Spleen (tissue), 11 donors: ENCODE measurements around the gene CTAGE1. TPM values are rescaled to one million over a fixed set of nuclear protein-coding genes. Genes with fewer than 3 reads are reported as not detected.

Source experiments
- DNase-seq: peaks from one replicate; pipeline ENCODE4 v3.0.0-alpha.2; 2020
- H3K27ac ChIP-seq, 8 donors: fragments of 200-600 bp; sonication (generic) in 7 of 8; 1 replicate in 4 of 8; 2 replicates in 4 of 8; pipeline versions ENCODE4 v1.5.0 to v1.8.0; 2016 to 2021; ENCODE audit warnings: inconsistent platforms in 4 of 8, mild to moderate bottlenecking in 4 of 8, moderate library complexity in 1 of 8
- H3K27me3 ChIP-seq, 7 donors: fragments of 200-600 bp; sonication (generic) in 6 of 7; replicated peaks in 1 of 7; 1 replicate in 4 of 7; 2 replicates in 3 of 7; pipeline versions ENCODE4 v1.5.0 to v1.8.0; 2016 to 2021; ENCODE audit warnings: inconsistent platforms in 3 of 7, mild to moderate bottlenecking in 1 of 7
- H3K36me3 ChIP-seq, 6 donors: fragments of 200-600 bp; sonication (generic) in 5 of 6; 1 replicate in 4 of 6; 2 replicates in 2 of 6; pipeline versions ENCODE4 v1.5.0 to v1.8.0; 2016 to 2021; ENCODE audit warnings: inconsistent platforms in 2 of 6
- H3K4me1 ChIP-seq, 6 donors: fragments of 200-600 bp; sonication (generic) in 5 of 6; 1 replicate in 3 of 6; 2 replicates in 3 of 6; pipeline versions ENCODE4 v1.5.0 to v1.8.0; 2016 to 2021; ENCODE audit warnings: inconsistent platforms in 3 of 6
- H3K4me3 ChIP-seq, 8 donors: fragments of 200-600 bp; sonication (generic) in 7 of 8; 1 replicate in 4 of 8; 2 replicates in 4 of 8; pipeline versions ENCODE4 v1.5.0 to v1.8.0; 2016 to 2021; ENCODE audit warnings: inconsistent platforms in 4 of 8, mild to moderate bottlenecking in 4 of 8, moderate library complexity in 2 of 8
- H3K9me3 ChIP-seq, 8 donors: fragments of 200-600 bp; sonication (generic) in 7 of 8; 1 replicate in 4 of 8; 2 replicates in 4 of 8; pipeline versions ENCODE4 v1.5.0 to v1.8.0; 2016 to 2021; ENCODE audit warnings: inconsistent platforms in 4 of 8
- CTCF ChIP-seq, 11 experiments: fragments of 200-600 bp in 7 of 11; fragments of 450-650 bp in 4 of 11; sonication (generic) in 4 of 11; IDR thresholded peaks in 8 of 11; conservative IDR thresholded peaks in 3 of 11; 1 replicate in 7 of 11; 2 replicates in 4 of 11; pipeline versions ENCODE4 v1.4.0 to v1.8.0; 2016 to 2021; ENCODE audit warnings: antibody characterized with exemption in 11 of 11, inconsistent platforms in 4 of 11, mild to moderate bottlenecking in 1 of 11
- POLR2A ChIP-seq, 3 donors: fragments of 450-650 bp; IDR thresholded peaks; one replicate each; pipeline ENCODE4 v1.5.1; 2017; ENCODE audit warnings: antibody characterized with exemption in 3 of 3, mild to moderate bottlenecking in 1 of 3
- POLR2AphosphoS5 ChIP-seq, 3 donors: sonication (generic); formaldehyde crosslinking; IDR thresholded peaks; one replicate each; pipeline ENCODE4 v1.5.1; 2017; ENCODE audit warnings: antibody characterized with exemption in 3 of 3
- WGBS, 5 donors: extraction: QIAGEN DNeasy Blood & Tissue Kit in 3 of 5; methylation state at CpG; one replicate each; pipeline versions ENCODE4 v1.1.5 to v1.1.7; 2013 to 2018; 5-methylcytosine and 5-hydroxymethylcytosine counted together
- intact Hi-C: fragments of 100-400 bp; cut with DNase I; formaldehyde crosslinking; loops from one replicate; pipeline ENCODE4 v1.15.0; 2023; ENCODE audit warnings: low total_unique reads
- polyA plus RNA-seq, 3 donors: library from polyadenylated mRNA; stranded (reverse); fragments of 200-250 nt; gene quantifications; one replicate each; pipeline ENCODE4 v1.2.1, GENCODE V29; 2013
- total RNA-seq, 7 donors: library from RNA; depleted of rRNA in 3 of 7; stranded (reverse); fragments of >200 nt in 3 of 7; fragmentation: NEBNext Ultra II Directional in 4 of 7; extraction: Animal tissue kit (Norgen Biotek cat#: 25700) in 4 of 7; gene quantifications; one replicate each; pipeline versions ENCODE4 v1.1.0 to v1.2.1, GENCODE V29; 2016 to 2021
- donor health status: healthy with polysubstance abuse.
- donor health status: DM: no; HTN: no; CAD: no; lungs with moderate emphysema.
- donor health status: DM: no; HTN: no; CAD: no.
- donor health status: Bipolar disorder and iron deficiency.
- donor health status: healthy.
- donor health status: DM: no; HTN: no; CAD: no.
- donor health status: DM: yes; HTN: yes; CAD: no.

The CTAGE1 gene
- total and polyA plus RNA-seq, 10 donors: not detected

- Histone ChIP-seq H3K36me3 (no peaks in the 10 kb centered on the region), H3K27ac (no peak overlapping the region), H3K27me3 (no peaks in the 10 kb centered on the region), H3K9me3 (no peaks in the 10 kb centered on the region), H3K4me3 (no peak overlapping the region), H3K4me1 (no peaks in the 10 kb centered on the region)
- TF ChIP-seq CTCF (IDR thresholded peaks at IDR 0.05 in 8 of 11, conservative IDR thresholded peaks at IDR 0.05 in 3 of 11) (no peak), POLR2A (IDR thresholded peaks at IDR 0.05) (no peak), POLR2AphosphoS5 (IDR thresholded peaks at IDR 0.05) (no peak)
- intact Hi-C loops: no loop called here
- 65 to 74% (median 69%) methylated on average over 2 of the region's 2 CpGs for WGBS, 5 donors
- no peak for DNase-seq
Measured at GRCh38 chr18:22459491-22459890, 41.8 kb upstream of the CTAGE1 start.

- intact Hi-C loops: no loop called here
- 77 to 91% (median 88%) methylated on average over 7 to 8 of the region's 8 CpGs for WGBS, 5 donors
Measured at GRCh38 chr18:22457524-22457923, 39.8 kb upstream of the CTAGE1 start.

GRCh38 chr18:22456547-22456946 is 38.8 kb upstream of the CTAGE1 start:
- intact Hi-C loops: no loop called here
- no peaks in the 10 kb centered on the region for H3K36me3 ChIP-seq
- no peak for DNase-seq

More at GRCh38 chr18:22457524-22457923, 39.8 kb upstream of the CTAGE1 start:
- H3K36me3 ChIP-seq: no peaks in the 10 kb centered on the region
- no peaks in the 10 kb centered on the region for H3K9me3 ChIP-seq
- H3K4me1 ChIP-seq: no peaks in the 10 kb centered on the region
- no peak for TF ChIP-seq POLR2A (IDR thresholded peaks at IDR 0.05)
- DNase-seq: no peak
- H3K4me3 ChIP-seq: no peak overlapping the region
- H3K27me3 ChIP-seq: no peaks in the 10 kb centered on the region
- no peak overlapping the region for H3K27ac ChIP-seq

GRCh38 chr18:22456116-22456480 is 38.4 kb upstream of the CTAGE1 start:
- Histone ChIP-seq H3K4me1 (no peaks in the 10 kb centered on the region), H3K4me3 (no peak overlapping the region), H3K9me3 (peaks cover 0 to 3% (median under 1%) of the 10 kb centered on the region in 8 donors), H3K36me3 (no peaks in the 10 kb centered on the region), H3K27ac (no peak overlapping the region), H3K27me3 (no peaks in the 10 kb centered on the region)
- no peak for DNase-seq
- 80 to 91% (median 84%) methylated on average over 6 of the region's 6 CpGs for WGBS, 5 donors
- intact Hi-C loops: no loop called here
- no peak for TF ChIP-seq POLR2A (IDR thresholded peaks at IDR 0.05)
- no peak for TF ChIP-seq CTCF (IDR thresholded peaks at IDR 0.05 in 8 of 11, conservative IDR thresholded peaks at IDR 0.05 in 3 of 11)
- TF ChIP-seq POLR2AphosphoS5 (IDR thresholded peaks at IDR 0.05): no peak

More at GRCh38 chr18:22456547-22456946, 38.8 kb upstream of the CTAGE1 start:
- Histone ChIP-seq H3K4me3 (no peak overlapping the region), H3K27ac (no peak overlapping the region), H3K27me3 (no peaks in the 10 kb centered on the region), H3K4me1 (no peaks in the 10 kb centered on the region), H3K9me3 (no peaks in the 10 kb centered on the region)
- WGBS, 5 donors: 84 to 90% (median 89%) methylated on average over 6 of the region's 6 CpGs
- TF ChIP-seq CTCF (IDR thresholded peaks at IDR 0.05 in 8 of 11, conservative IDR thresholded peaks at IDR 0.05 in 3 of 11) (no peak), POLR2AphosphoS5 (IDR thresholded peaks at IDR 0.05) (no peak), POLR2A (IDR thresholded peaks at IDR 0.05) (no peak)
